Right lobe of liver (tissue), 6 donors: ENCODE results near the gene TRPM3. TPM values are rescaled to one million over a fixed set of nuclear protein-coding genes. Genes with fewer than 3 reads are reported as not detected.

Experiments used
- ATAC-seq, 4 donors: fragments of 200-7000 bp; cut with Tn5 transposase; one replicate each; pipeline ENCODE4 v1.9.1; 2020; ENCODE audit warnings: mild to moderate bottlenecking in 4 of 4, moderate library complexity in 4 of 4
- DNase-seq, 3 donors: peaks; one replicate each; pipeline ENCODE4 v3.0.0-alpha.2; 2020
- H3K27ac ChIP-seq, 3 donors: fragments of 200-600 bp; one replicate each; pipeline ENCODE4 v1.8.0; 2022
- H3K27me3 ChIP-seq, 2 donors: fragments of 200-600 bp; one replicate each; pipeline ENCODE4 v1.8.0; 2022
- H3K36me3 ChIP-seq, 4 donors: fragments of 200-600 bp; sonication (generic) in 1 of 4; one replicate each; pipeline versions ENCODE4 v1.5.1 to v1.8.0; 2017 to 2022; ENCODE audit warnings: control low read depth in 1 of 4
- H3K4me1 ChIP-seq, 4 donors: fragments of 200-600 bp; sonication (generic) in 1 of 4; one replicate each; pipeline versions ENCODE4 v1.5.1 to v1.8.0; 2017 to 2022; ENCODE audit warnings: control low read depth in 1 of 4
- H3K4me3 ChIP-seq, 3 donors: fragments of 200-600 bp; one replicate each; pipeline ENCODE4 v1.8.0; 2022
- H3K9me3 ChIP-seq, 4 donors: fragments of 200-600 bp; sonication (generic) in 1 of 4; one replicate each; pipeline versions ENCODE4 v1.5.1 to v1.8.0; 2017 to 2022; ENCODE audit warnings: control low read depth in 1 of 4
- POLR2A ChIP-seq: fragments of 450-650 bp; IDR thresholded peaks from one replicate; pipeline ENCODE4 v1.6.1; 2017; ENCODE audit warnings: antibody characterized with exemption, mild to moderate bottlenecking
- WGBS: methylation state at CpG from one replicate; pipeline ENCODE4 v1.1.6; 2018; ENCODE audit warnings: low coverage, low lambda C conversion rate; ENCODE audit not compliant: insufficient coverage; ENCODE audit errors: missing lambda C conversion rate; 5-methylcytosine and 5-hydroxymethylcytosine counted together
- intact Hi-C, 2 donors: fragments of 100-400 bp; cut with DNase I; formaldehyde crosslinking; loops; one replicate each; pipeline versions ENCODE4 v1.11.2 to v1.14.1; 2022
- total RNA-seq, 6 experiments: library from RNA; depleted of rRNA in 2 of 6; stranded (reverse); fragments of >200 nt in 2 of 6; fragmentation: NEBNext Ultra II Directional in 3 of 6; extraction: Animal tissue kit (Norgen Biotek cat#: 25700) in 3 of 6; gene quantifications; one replicate each; pipeline versions ENCODE4 v1.1.0 to v1.2.4, GENCODE V29; 2016 to 2023
- TF ChIP-seq, protein P1 (sequence below), 4 donors: fragments of 200-600 bp in 3 of 4; fragments of 450-650 bp in 1 of 4; IDR thresholded peaks; one replicate each; pipeline versions ENCODE4 v1.5.1 to v1.8.0; 2016 to 2022; ENCODE audit warnings: antibody characterized with exemption in 4 of 4, mild to moderate bottlenecking in 2 of 4
- donor health status: DM: no; HTN: yes; CAD: no.
- donor health status: DM: no; HTN: no; CAD: no.
- donor health status: DM: no; HTN: no; CAD: no.
- donor health status: DM: no; HTN: yes; CAD: no.
- donor health status: DM: no; HTN: yes; CAD: no.

The TRPM3 gene
- total RNA-seq, 6 experiments from 2014 or later = 0.26 to 0.56 (median 0.39) TPM

DNA sequence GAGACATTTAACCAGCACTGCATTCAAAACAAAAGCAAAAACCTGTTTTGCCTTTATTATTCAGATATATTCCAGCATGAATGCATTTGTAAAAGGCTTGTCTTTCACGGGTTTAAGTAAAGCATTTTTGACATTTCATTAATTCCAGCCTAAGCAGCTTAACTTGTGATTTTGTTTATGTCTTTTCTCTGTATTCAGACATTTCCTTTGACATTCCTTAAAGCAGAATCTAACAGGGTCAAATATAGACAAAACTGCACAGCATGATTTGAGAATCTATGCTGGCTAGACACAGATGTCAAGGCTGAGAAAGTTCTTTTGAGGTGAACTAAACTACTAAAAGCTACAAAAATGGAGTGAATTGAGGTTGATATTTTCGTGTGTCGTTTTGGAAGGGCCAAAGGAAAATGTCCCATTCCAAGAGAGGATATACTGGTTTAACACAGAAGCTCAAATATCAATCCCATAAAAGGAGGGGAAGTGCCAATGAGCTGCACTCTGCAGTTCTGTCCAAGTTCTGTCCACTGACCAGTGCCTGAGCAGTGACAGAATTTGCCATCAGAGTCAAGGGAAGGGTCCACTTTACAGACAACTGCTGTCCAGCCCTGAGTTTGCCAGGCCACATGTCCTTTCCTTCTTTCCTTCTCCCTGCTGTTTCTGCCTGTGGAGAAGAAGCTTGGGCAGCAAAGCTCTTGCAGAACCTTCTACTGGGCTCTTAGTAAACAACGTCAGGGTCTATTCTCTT is 508.2 kb downstream of the TRPM3 start:
- intact Hi-C loops = no loop called here
- no peak overlapping the region for H3K4me3 ChIP-seq
- no peak for TF ChIP-seq POLR2A
- TF ChIP-seq, protein P1, sequence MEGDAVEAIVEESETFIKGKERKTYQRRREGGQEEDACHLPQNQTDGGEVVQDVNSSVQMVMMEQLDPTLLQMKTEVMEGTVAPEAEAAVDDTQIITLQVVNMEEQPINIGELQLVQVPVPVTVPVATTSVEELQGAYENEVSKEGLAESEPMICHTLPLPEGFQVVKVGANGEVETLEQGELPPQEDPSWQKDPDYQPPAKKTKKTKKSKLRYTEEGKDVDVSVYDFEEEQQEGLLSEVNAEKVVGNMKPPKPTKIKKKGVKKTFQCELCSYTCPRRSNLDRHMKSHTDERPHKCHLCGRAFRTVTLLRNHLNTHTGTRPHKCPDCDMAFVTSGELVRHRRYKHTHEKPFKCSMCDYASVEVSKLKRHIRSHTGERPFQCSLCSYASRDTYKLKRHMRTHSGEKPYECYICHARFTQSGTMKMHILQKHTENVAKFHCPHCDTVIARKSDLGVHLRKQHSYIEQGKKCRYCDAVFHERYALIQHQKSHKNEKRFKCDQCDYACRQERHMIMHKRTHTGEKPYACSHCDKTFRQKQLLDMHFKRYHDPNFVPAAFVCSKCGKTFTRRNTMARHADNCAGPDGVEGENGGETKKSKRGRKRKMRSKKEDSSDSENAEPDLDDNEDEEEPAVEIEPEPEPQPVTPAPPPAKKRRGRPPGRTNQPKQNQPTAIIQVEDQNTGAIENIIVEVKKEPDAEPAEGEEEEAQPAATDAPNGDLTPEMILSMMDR (IDR thresholded peaks at IDR 0.05) = no peak
- no peak overlapping the region for H3K27ac ChIP-seq
- H3K27me3 ChIP-seq = no peaks in the 10 kb centered on the region
- no peak for ATAC-seq
- no peaks in the 10 kb centered on the region for H3K9me3 ChIP-seq
- DNase-seq = no peak
- H3K4me1 ChIP-seq = no peaks in the 10 kb centered on the region
- WGBS = 63% methylated on average over 4 of the region's 4 CpGs
- H3K36me3 ChIP-seq = no peaks in the 10 kb centered on the region

DNA sequence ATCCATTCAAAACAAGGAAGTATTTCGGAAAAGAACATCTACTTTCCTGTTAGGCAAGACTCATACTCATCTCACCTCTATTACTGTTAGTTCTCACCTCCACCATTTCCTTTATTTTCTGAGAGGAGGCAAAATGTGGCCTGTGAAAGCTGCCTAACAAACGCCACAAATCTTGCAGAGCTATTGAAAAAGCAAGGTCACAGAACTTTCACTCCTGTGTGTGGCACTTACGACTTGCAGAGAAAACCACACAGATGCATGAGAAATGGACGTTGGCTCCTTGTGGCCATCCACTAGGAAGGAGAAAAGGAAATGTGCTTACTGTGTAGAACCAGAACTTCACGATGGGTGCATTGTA is 511.2 kb downstream of the TRPM3 start:
- intact Hi-C loops = no loop called here
- H3K27ac ChIP-seq = no peak overlapping the region
- H3K9me3 ChIP-seq = no peaks in the 10 kb centered on the region
- H3K4me1 ChIP-seq = no peaks in the 10 kb centered on the region
- no peak overlapping the region for H3K4me3 ChIP-seq
- no peaks in the 10 kb centered on the region for H3K27me3 ChIP-seq
- no peaks in the 10 kb centered on the region for H3K36me3 ChIP-seq
- DNase-seq = no peak
- TF ChIP-seq POLR2A = no peak
- TF ChIP-seq, protein P1 (IDR thresholded peaks at IDR 0.05) = no peak
- ATAC-seq = no peak
- 70% methylated on average over 5 of the region's 5 CpGs for WGBS

DNA sequence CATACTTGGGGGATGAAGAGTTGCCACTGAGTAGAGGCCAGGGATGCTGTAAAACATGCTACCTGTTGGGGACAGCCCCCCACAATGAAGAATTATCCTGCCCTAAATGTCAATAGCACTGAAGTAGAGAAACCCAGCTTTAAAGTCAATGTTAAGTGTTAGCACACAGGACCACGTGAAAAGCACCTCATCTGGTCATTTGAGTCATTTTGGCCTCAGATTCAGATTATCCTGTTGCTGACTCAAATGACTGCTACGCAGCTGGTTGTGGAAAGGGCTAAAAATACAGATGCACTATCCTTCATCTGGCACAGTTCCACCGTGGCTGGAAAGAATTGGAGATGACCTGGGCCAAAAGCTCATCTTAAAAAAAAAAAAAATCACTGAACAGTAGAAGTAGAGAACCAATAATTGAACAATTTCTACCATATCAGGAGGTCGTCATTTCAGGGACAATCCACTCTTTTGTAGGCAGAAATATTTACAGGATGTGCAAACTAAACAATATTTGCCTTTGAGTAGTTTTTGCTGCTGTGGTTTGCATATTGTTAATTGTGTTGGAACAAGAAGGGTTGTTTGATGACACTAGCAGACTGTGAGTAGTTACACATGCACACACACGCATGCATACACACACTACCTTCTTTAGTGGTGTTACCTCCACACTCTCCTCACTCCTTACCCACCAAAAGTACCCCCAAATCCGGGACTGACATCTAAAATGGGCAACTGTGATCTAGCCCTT is 511.7 kb downstream of the TRPM3 start:
- Histone ChIP-seq H3K9me3 (no peaks in the 10 kb centered on the region), H3K4me1 (no peaks in the 10 kb centered on the region), H3K27me3 (no peaks in the 10 kb centered on the region), H3K27ac (no peak overlapping the region), H3K36me3 (no peaks in the 10 kb centered on the region), H3K4me3 (no peak overlapping the region)
- intact Hi-C loops = loop anchor here in 1 of 2 donors (5.0 to 10.0 kb wide), 2 partner anchors 115 to 257 kb away; no protein-coding TSS in a partner anchor
- WGBS = 46% methylated on average over 6 of the region's 6 CpGs
- DNase-seq (no peak), ATAC-seq (no peak)
- TF ChIP-seq, protein P1 (IDR thresholded peaks at IDR 0.05) = no peak
- no peak for TF ChIP-seq POLR2A

DNA sequence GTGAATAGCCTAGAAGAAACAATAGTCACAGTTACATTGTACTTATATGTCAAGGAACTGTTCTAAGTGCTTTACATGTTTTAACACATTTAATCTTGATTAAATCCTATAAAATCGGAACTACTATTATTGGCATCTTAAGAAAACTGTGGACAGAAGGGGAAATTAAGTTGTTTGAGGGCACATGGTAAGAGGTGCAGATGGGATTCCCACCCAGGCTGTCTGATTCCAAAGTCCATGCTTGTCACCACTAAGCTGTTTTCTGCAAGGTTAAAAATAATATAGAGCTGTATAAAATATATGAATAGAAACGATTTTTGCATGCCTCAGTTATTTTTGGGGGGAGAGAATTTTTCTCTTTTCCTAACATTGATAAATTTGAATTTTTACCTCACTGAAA is 512.4 kb downstream of the TRPM3 start:
- TF ChIP-seq, protein P1 (IDR thresholded peaks at IDR 0.05) = no peak
- TF ChIP-seq POLR2A = no peak
- H3K36me3 ChIP-seq = no peaks in the 10 kb centered on the region
- no peak overlapping the region for H3K4me3 ChIP-seq
- no peaks in the 10 kb centered on the region for H3K9me3 ChIP-seq
- ATAC-seq (no peak), DNase-seq (no peak)
- H3K27ac ChIP-seq = no peak overlapping the region
- no peaks in the 10 kb centered on the region for H3K4me1 ChIP-seq
- intact Hi-C loops = loop anchor here in 1 of 2 donors (5.0 to 10.0 kb wide), 2 partner anchors 114 to 257 kb away; no protein-coding TSS in a partner anchor
- H3K27me3 ChIP-seq = no peaks in the 10 kb centered on the region
- 75% methylated on average over 2 of the region's 2 CpGs for WGBS
